ACC112 (cell line): ENCODE results near the gene LAMA1.

Source experiments
- H2AFZ ChIP-seq: fragments of 200-600 bp; sonication (generic); one replicate; pipeline ENCODE4 v1.6.0; 2017; ENCODE audit warnings: antibody characterized with exemption, low read length; ENCODE audit not compliant: unreplicated experiment
- H3K27ac ChIP-seq: fragments of 200-600 bp; sonication (generic); 2 replicates; pipeline ENCODE4 v1.5.1; 2014; ENCODE audit warnings: low read depth, mild to moderate bottlenecking, antibody characterized with exemption, low read length, moderate library complexity
- H3K27me3 ChIP-seq: fragments of 200-600 bp; sonication (generic); 2 replicates; pipeline ENCODE4 v1.6.1; 2014; ENCODE audit warnings: mild to moderate bottlenecking, antibody characterized with exemption, low read length, moderate library complexity, mixed read lengths; ENCODE audit not compliant: insufficient read depth
- H3K36me3 ChIP-seq: fragments of 200-600 bp; sonication (generic); 2 replicates; pipeline ENCODE4 v1.6.1; 2016; ENCODE audit warnings: mild to moderate bottlenecking, antibody characterized with exemption, low read length, moderate library complexity, mixed read lengths; ENCODE audit not compliant: insufficient read depth
- H3K4me1 ChIP-seq: fragments of 200-600 bp; sonication (generic); one replicate; pipeline ENCODE4 v1.6.1; 2016; ENCODE audit warnings: low read length, mixed read lengths; ENCODE audit not compliant: insufficient read depth, unreplicated experiment, control insufficient read depth
- H3K4me3 ChIP-seq: fragments of 200-600 bp; sonication (generic); 2 replicates; pipeline ENCODE4 v1.5.1; 2014; ENCODE audit warnings: mild to moderate bottlenecking, low read depth, low read length
- H3K79me2 ChIP-seq: fragments of 200-600 bp; sonication (generic); one replicate; pipeline ENCODE4 v1.6.0; 2016; ENCODE audit warnings: low read length; ENCODE audit not compliant: control insufficient read depth, unreplicated experiment, insufficient read depth

The LAMA1 gene

GRCh38 chr18:6901286-6901926 lies 216.2 kb downstream of the LAMA1 start:
- Histone ChIP-seq H3K4me1 (no peaks in the 10 kb centered on the region), H3K4me3 (no peak overlapping the region), H3K36me3 (no peaks in the 10 kb centered on the region), H2AFZ (no peak overlapping the region), H3K79me2 (no peaks in the 10 kb centered on the region), H3K27ac (no peak overlapping the region), H3K27me3 (no peaks in the 10 kb centered on the region)

- Histone ChIP-seq H3K4me3 (no peak overlapping the region), H3K36me3 (no peaks in the 10 kb centered on the region), H3K27me3 (no peaks in the 10 kb centered on the region), H3K79me2 (no peaks in the 10 kb centered on the region), H3K27ac (no peak overlapping the region), H3K4me1 (no peaks in the 10 kb centered on the region), H2AFZ (no peak overlapping the region)
These were observed 225.8 kb downstream of the LAMA1 start for GRCh38 chr18:6891788-6892187.
